Skin epidermis (tissue), 12 donors: ENCODE data around the gene SLC4A9.

ENCODE experiments used
- H3K27ac ChIP-seq, 21 experiments: fragments of 200-600 bp; sonication (generic) in 11 of 21; one replicate each; pipeline ENCODE4 v1.5.0; 2020; ENCODE audit warnings: mild to moderate bottlenecking in 3 of 21, inconsistent platforms in 2 of 21, moderate library complexity in 2 of 21
- H3K4me3 ChIP-seq, 7 experiments: fragments of 200-600 bp; sonication (generic) in 2 of 7; one replicate each; pipeline ENCODE4 v1.5.0; 2020; ENCODE audit warnings: inconsistent platforms in 2 of 7, mild to moderate bottlenecking in 2 of 7, moderate library complexity in 1 of 7

SLC4A9 gene

DNA sequence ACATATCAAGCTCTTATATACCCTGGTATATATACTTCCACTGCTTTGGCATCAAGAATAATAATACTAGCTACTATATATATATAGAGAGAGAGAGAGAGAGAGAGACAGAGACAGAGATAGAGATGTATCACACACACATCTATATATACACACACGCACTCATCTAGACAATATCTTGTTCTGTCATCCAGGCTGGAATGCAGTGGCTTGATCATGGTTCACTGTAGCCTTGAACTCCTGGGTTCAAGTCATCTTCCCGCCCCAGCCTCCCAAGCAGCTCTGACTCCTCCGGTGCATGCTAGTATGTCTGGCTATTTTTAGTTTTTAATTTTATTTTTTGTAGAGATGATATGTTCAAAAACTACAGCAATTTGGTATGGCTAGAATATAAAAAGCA lies 64.1 kb downstream of the SLC4A9 start:
- no peak overlapping the region for H3K4me3 ChIP-seq
- no peak overlapping the region for H3K27ac ChIP-seq
